CD14-positive monocyte (primary cell): Measurements from ENCODE around the gene CDHR2. TPM values are rescaled to one million over a fixed set of nuclear protein-coding genes. Genes with fewer than 3 reads are reported as not detected.

Experiments
- DNase-seq, 3 donors: peaks; one replicate each; pipeline ENCODE4 v3.0.0-alpha.2; 2011 to 2022
- H2AFZ ChIP-seq: 2 replicates; pipeline ENCODE4 v1.6.0; 2012; ENCODE audit warnings: mild to moderate bottlenecking, low read depth, low read length, inconsistent platforms; ENCODE audit not compliant: insufficient read depth, poor library complexity, severe bottlenecking
- H3K27ac ChIP-seq, 2 donors: 1 replicate in 1 of 2; 2 replicates in 1 of 2; pipeline ENCODE4 v1.5.1; 2012 to 2013; ENCODE audit warnings: low read length in 2 of 2, control low read depth in 1 of 2, inconsistent platforms in 1 of 2, low read depth in 1 of 2, mild to moderate bottlenecking in 1 of 2
- H3K27me3 ChIP-seq, 2 donors: one replicate each; pipeline versions ENCODE4 v1.6.0 to v1.6.1; 2011 to 2013; ENCODE audit warnings: low read length in 2 of 2; ENCODE audit not compliant: control insufficient read depth in 2 of 2, insufficient read depth in 2 of 2
- H3K36me3 ChIP-seq, 2 donors: replicated peaks in 1 of 2; 1 replicate in 1 of 2; 2 replicates in 1 of 2; pipeline versions ENCODE4 v1.5.1 to v1.6.1; 2012 to 2013; ENCODE audit warnings: low read length in 2 of 2, control low read depth in 1 of 2, inconsistent platforms in 1 of 2, mild to moderate bottlenecking in 1 of 2; ENCODE audit not compliant: insufficient read depth in 2 of 2, control insufficient read depth in 1 of 2
- H3K4me1 ChIP-seq, 2 donors: 1 replicate in 1 of 2; 2 replicates in 1 of 2; pipeline versions ENCODE4 v1.5.1 to v1.6.1; 2012 to 2013; ENCODE audit warnings: low read length in 2 of 2, control low read depth in 1 of 2, inconsistent platforms in 1 of 2, mild to moderate bottlenecking in 1 of 2, moderate library complexity in 1 of 2; ENCODE audit not compliant: insufficient read depth in 2 of 2, control insufficient read depth in 1 of 2
- H3K4me2 ChIP-seq: replicated peaks from 2 replicates; pipeline ENCODE3; 2012; ENCODE audit warnings: low read length, moderate library complexity, mild to moderate bottlenecking; ENCODE audit not compliant: poor library complexity, severe bottlenecking; ENCODE audit errors: extremely low read depth
- H3K4me3 ChIP-seq, 3 experiments: fragments of 200-600 bp in 1 of 3; sonication (generic) in 1 of 3; replicated peaks in 1 of 3; 1 replicate in 2 of 3; 2 replicates in 1 of 3; pipeline ENCODE4 v1.5.1; 2011 to 2013; ENCODE audit warnings: low read length in 3 of 3, mild to moderate bottlenecking in 3 of 3, control low read depth in 2 of 3, low read depth in 2 of 3, inconsistent platforms in 1 of 3, moderate library complexity in 1 of 3
- H3K79me2 ChIP-seq: 2 replicates; pipeline ENCODE4 v1.6.0; 2012; ENCODE audit warnings: mild to moderate bottlenecking, control low read depth, inconsistent platforms, low read length, moderate library complexity; ENCODE audit not compliant: insufficient read depth
- H3K9ac ChIP-seq: 2 replicates; pipeline ENCODE4 v1.6.0; 2017; ENCODE audit warnings: low read length, mild to moderate bottlenecking; ENCODE audit not compliant: insufficient read depth, poor library complexity, severe bottlenecking
- H3K9me3 ChIP-seq, 2 donors: replicated peaks in 1 of 2; 1 replicate in 1 of 2; 2 replicates in 1 of 2; pipeline versions ENCODE4 v1.5.1 to v1.6.1; 2012 to 2013; ENCODE audit warnings: low read length in 2 of 2, control low read depth in 1 of 2; ENCODE audit not compliant: control insufficient read depth in 1 of 2, insufficient read depth in 1 of 2
- H4K20me1 ChIP-seq: 2 replicates; pipeline ENCODE4 v1.6.0; 2012; ENCODE audit warnings: mild to moderate bottlenecking, low read length, control low read depth, moderate library complexity; ENCODE audit not compliant: insufficient read depth
- H3K27ac Mint-ChIP-seq, 7 donors: one replicate each; pipeline ENCODE4 v1.8.0; 2020; ENCODE audit warnings: mild to moderate bottlenecking in 7 of 7, mixed read lengths in 7 of 7, moderate library complexity in 6 of 7, inconsistent platforms in 2 of 7
- H3K27me3 Mint-ChIP-seq, 3 donors: one replicate each; pipeline ENCODE4 v1.8.0; 2021 to 2022; ENCODE audit warnings: low read depth in 3 of 3, mild to moderate bottlenecking in 3 of 3, mixed read lengths in 3 of 3, moderate library complexity in 3 of 3, inconsistent platforms in 1 of 3
- H3K36me3 Mint-ChIP-seq, 2 donors: one replicate each; pipeline ENCODE4 v1.8.0; 2020; ENCODE audit warnings: mixed read lengths in 2 of 2, inconsistent platforms in 1 of 2, mild to moderate bottlenecking in 1 of 2
- H3K4me1 Mint-ChIP-seq: one replicate; pipeline ENCODE4 v1.8.0; 2020; ENCODE audit warnings: mild to moderate bottlenecking, mixed read lengths
- H3K4me3 Mint-ChIP-seq, 2 donors: one replicate each; pipeline ENCODE4 v1.8.0; 2020; ENCODE audit warnings: mild to moderate bottlenecking in 2 of 2, mixed read lengths in 2 of 2, moderate library complexity in 1 of 2
- H3K9me3 Mint-ChIP-seq, 7 donors: one replicate each; pipeline ENCODE4 v1.8.0; 2020 to 2022; ENCODE audit warnings: mixed read lengths in 7 of 7, mild to moderate bottlenecking in 6 of 7, moderate library complexity in 6 of 7, inconsistent platforms in 2 of 7
- WGBS: methylation state at CpG from one replicate; pipeline ENCODE4 v1.1.5; 2013; ENCODE audit warnings: missing lambda C conversion rate; ENCODE audit not compliant: insufficient coverage; 5-methylcytosine and 5-hydroxymethylcytosine counted together
- intact Hi-C, 2 donors: fragments of 100-400 bp; cut with micrococcal nuclease; formaldehyde crosslinking; loops; one replicate each; pipeline versions ENCODE4 v1.15.0 to v1.15.1; 2023
- polyA plus RNA-seq, 3 donors: library from polyadenylated mRNA; depleted of rRNA in 1 of 3; unstranded in 2 of 3; stranded (reverse) in 1 of 3; fragments of 300-500 nt in 2 of 3; fragments of >200 nt in 1 of 3; fragmentation: Illumina TruSeq in 2 of 3; gene quantifications; 1 replicate in 2 of 3; 2 replicates in 1 of 3; pipeline ENCODE4 v1.2.3, GENCODE V29; 2012 to 2021
- TF ChIP-seq, protein P1 (sequence below): fragments of 200-600 bp; IDR thresholded peaks from one replicate; pipeline ENCODE4 v1.8.0; 2022; ENCODE audit warnings: antibody characterized with exemption, mild to moderate bottlenecking

CDHR2 gene
- polyA plus RNA-seq, 3 donors: 0.12 TPM; not detected in 2

DNA sequence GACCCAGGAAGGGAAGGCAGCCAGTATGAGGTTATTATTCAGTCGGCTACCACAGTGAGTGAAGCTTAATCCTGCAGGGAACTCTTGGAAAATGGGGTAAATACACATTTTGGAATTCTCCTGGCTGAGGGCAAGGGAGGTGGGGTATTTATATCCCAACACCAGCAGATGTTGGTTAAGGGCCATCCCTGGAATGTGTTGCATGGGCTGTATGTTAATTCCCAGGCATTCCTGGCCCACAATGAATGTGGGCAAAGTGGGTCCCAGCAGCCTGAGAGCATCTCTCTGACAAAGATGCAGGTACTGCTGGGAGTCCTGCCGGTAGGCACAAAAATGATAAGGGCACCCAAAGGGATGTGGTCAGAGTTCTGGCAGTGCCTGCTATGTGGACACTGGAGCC, 63.7 kb downstream of the CDHR2 start:
- H3K4me3 Mint-ChIP-seq: no peak overlapping the region
- H3K27ac ChIP-seq: no peak overlapping the region

DNA sequence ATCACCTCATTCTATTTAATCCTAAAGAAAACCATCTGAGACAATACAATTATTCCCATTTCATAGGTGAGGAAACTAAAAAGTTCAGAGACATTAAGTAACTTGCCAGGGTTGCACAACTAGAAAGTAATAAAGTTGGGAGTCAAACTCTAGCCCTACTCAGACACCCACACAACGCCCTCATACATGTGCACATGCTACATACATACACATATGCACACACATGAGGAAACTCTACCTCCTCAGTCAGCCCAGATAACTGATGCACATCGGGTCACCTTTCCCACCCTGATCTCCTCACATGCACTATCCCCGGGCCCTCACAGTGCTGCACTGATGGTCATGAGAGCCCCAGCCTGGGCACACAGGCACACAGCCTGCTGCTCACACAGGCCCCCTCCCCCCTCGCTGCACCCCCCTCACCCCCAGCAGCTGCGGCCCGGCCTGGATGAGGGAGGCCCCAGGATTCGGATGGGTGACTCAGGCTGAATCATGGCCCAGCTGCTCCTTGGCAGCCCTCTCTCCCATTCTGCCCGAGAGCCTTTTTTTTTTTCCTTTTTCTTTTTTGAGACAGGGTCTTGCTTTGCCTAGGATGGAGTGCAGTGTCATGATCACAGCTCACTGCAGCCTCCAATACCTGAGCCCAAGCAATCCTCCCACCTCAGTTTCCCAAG, 65.8 kb downstream of the CDHR2 start:
- Mint-ChIP-seq H3K27ac (no peak overlapping the region), H3K4me3 (no peak overlapping the region), H3K9me3 (peaks cover 0 to 22% (median 16%) of the 10 kb centered on the region in 7 donors), H3K4me1 (peaks cover 12% of the 10 kb centered on the region), H3K36me3 (no peaks in the 10 kb centered on the region), H3K27me3 (peaks cover 51 to 79% (median 58%) of the 10 kb centered on the region in 3 donors)
- Histone ChIP-seq H3K4me1 (peaks cover 11 to 12% of the 10 kb centered on the region in 2 donors), H3K27ac (no peak overlapping the region), H3K79me2 (no peaks in the 10 kb centered on the region), H3K36me3 (no peaks in the 10 kb centered on the region), H4K20me1 (no peaks in the 10 kb centered on the region), H2AFZ (no peak overlapping the region), H3K9ac (no peak overlapping the region), H3K4me3 (no peak overlapping the region), H3K4me2 (no peak overlapping the region), H3K9me3 (peaks cover 12 to 18% of the 10 kb centered on the region in 2 donors), H3K27me3 (peaks cover 18 to 50% of the 10 kb centered on the region in 2 donors)
- WGBS: 89% methylated on average over 3 of the region's 8 CpGs
- no peak for DNase-seq
- TF ChIP-seq, protein P1, sequence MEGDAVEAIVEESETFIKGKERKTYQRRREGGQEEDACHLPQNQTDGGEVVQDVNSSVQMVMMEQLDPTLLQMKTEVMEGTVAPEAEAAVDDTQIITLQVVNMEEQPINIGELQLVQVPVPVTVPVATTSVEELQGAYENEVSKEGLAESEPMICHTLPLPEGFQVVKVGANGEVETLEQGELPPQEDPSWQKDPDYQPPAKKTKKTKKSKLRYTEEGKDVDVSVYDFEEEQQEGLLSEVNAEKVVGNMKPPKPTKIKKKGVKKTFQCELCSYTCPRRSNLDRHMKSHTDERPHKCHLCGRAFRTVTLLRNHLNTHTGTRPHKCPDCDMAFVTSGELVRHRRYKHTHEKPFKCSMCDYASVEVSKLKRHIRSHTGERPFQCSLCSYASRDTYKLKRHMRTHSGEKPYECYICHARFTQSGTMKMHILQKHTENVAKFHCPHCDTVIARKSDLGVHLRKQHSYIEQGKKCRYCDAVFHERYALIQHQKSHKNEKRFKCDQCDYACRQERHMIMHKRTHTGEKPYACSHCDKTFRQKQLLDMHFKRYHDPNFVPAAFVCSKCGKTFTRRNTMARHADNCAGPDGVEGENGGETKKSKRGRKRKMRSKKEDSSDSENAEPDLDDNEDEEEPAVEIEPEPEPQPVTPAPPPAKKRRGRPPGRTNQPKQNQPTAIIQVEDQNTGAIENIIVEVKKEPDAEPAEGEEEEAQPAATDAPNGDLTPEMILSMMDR: no peak
- intact Hi-C loops: no loop called here

More for the DNA sequence above, 63.7 kb downstream of the CDHR2 start:
- H3K4me3 ChIP-seq: no peak overlapping the region
- H3K36me3 ChIP-seq: no peaks in the 10 kb centered on the region
- peaks cover 6% of the 10 kb centered on the region in 2 donors for H3K4me1 ChIP-seq
- H2AFZ ChIP-seq: no peak overlapping the region
- TF ChIP-seq, protein P1: no peak
- Mint-ChIP-seq H3K9me3 (peaks cover 0 to 13% (median 6%) of the 10 kb centered on the region in 7 donors), H3K36me3 (peaks cover 3 to 7% of the 10 kb centered on the region in 2 donors), H3K4me1 (peaks cover 10% of the 10 kb centered on the region), H3K27ac (no peak overlapping the region), H3K27me3 (peaks cover 46 to 74% (median 52%) of the 10 kb centered on the region in 3 donors)
- no peaks in the 10 kb centered on the region for H3K79me2 ChIP-seq
- 80% methylated on average over 1 of the region's 2 CpGs for WGBS
- intact Hi-C loops: no loop called here
- peaks cover 17 to 46% of the 10 kb centered on the region in 2 donors for H3K27me3 ChIP-seq
- no peak overlapping the region for H3K9ac ChIP-seq
- no peak for DNase-seq
- H3K4me2 ChIP-seq: no peak overlapping the region
- no peaks in the 10 kb centered on the region for H3K9me3 ChIP-seq
- H4K20me1 ChIP-seq: no peaks in the 10 kb centered on the region
